PC-9 (cell line): ENCODE data around the gene WTIP.

Experiments used
- EZH2 ChIP-seq: fragments of 200-600 bp; sonication (generic); IDR thresholded peaks from 2 replicates; pipeline ENCODE4 v1.8.0; 2017; ENCODE audit warnings: antibody characterized with exemption, low read depth
- TF ChIP-seq, protein P1 (sequence below): fragments of 200-600 bp; sonication (generic); conservative IDR thresholded peaks from 2 replicates; pipeline ENCODE4 v1.6.1; 2017; ENCODE audit warnings: mixed run types, antibody characterized with exemption, mild to moderate bottlenecking, moderate library complexity

DNA sequence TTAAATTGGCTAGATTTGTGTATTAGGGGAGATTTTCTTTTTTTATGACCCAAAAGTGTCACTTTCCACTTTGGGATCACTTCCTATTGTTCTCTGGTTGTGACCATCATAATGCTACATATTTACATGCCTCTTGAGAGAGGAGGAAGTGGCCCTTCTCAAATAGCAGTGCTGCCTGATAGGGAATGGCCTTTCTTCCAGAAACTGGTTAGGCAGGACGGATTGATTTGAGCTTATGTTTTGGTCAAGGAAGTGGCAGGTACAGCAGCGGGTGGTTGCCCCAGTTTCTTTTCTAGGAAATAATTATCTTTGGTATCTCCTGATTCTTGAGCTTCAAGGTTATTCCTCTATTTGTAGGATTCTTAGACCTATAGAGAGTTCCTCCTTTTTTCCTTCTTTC, 21.9 kb upstream of the WTIP start:
- TF ChIP-seq, protein P1, sequence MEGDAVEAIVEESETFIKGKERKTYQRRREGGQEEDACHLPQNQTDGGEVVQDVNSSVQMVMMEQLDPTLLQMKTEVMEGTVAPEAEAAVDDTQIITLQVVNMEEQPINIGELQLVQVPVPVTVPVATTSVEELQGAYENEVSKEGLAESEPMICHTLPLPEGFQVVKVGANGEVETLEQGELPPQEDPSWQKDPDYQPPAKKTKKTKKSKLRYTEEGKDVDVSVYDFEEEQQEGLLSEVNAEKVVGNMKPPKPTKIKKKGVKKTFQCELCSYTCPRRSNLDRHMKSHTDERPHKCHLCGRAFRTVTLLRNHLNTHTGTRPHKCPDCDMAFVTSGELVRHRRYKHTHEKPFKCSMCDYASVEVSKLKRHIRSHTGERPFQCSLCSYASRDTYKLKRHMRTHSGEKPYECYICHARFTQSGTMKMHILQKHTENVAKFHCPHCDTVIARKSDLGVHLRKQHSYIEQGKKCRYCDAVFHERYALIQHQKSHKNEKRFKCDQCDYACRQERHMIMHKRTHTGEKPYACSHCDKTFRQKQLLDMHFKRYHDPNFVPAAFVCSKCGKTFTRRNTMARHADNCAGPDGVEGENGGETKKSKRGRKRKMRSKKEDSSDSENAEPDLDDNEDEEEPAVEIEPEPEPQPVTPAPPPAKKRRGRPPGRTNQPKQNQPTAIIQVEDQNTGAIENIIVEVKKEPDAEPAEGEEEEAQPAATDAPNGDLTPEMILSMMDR, result no peak
- TF ChIP-seq EZH2, result no peak
